Measurements from ENCODE around the gene PNPLA3. TPM values are rescaled to one million over a fixed set of nuclear protein-coding genes. Genes with fewer than 3 reads are reported as not detected.

Gene PNPLA3
- total RNA-seq, 1 experiment from 2014 or later, result 4.9 TPM

GRCh38 chr22:43964314-43964857 lies 40.8 kb downstream of the PNPLA3 start:
- intact Hi-C loops (cut with micrococcal nuclease; ENCODE audit: unreplicated experiment), result no loop called here
- Histone ChIP-seq H3K36me3 (ENCODE audit: control insufficient read depth, insufficient read depth, low read length) (peaks cover 5% of the 10 kb centered on the region; the same call in 1 of the 2 replicates), H3K4me3 (ENCODE audit: low read depth in 2 of 2, low read length in 2 of 2) (no peak overlapping the region), H3K27ac (ENCODE audit: low read length) (no peak overlapping the region), H3K9me3 (ENCODE audit: control insufficient read depth, insufficient read depth, low read depth, low read length) (no peaks in the 10 kb centered on the region), H3K4me1 (ENCODE audit: control insufficient read depth, insufficient read depth, low read length) (no peaks in the 10 kb centered on the region), H3K27me3 (ENCODE audit: control insufficient read depth, insufficient read depth, low read length) (no peaks in the 10 kb centered on the region)
- TF ChIP-seq TCF7L2 (IDR thresholded peaks at IDR 0.05; ENCODE audit: low read depth, low read length), result no peak
- no peak for TF ChIP-seq POLR2AphosphoS5 (IDR thresholded peaks at IDR 0.05; ENCODE audit: low read depth, low read length)
- TF ChIP-seq CTCF (IDR thresholded peaks at IDR 0.05), result no peak
- TF ChIP-seq REST (IDR thresholded peaks at IDR 0.05; ENCODE audit: insufficient read depth in 1 of 2, low read depth in 2 of 2, low read length in 1 of 2), result no peak
- TF ChIP-seq SIN3A (IDR thresholded peaks at IDR 0.05; ENCODE audit: borderline replicate concordance, insufficient read depth, low read depth, low read length), result no peak
- ATAC-seq (no peak), DNase-seq (ENCODE audit: low read depth, low spot score) (no peak)
- no TSS peak for BruUV-seq (replicated peaks)
- CTCF ChIA-PET, result no interaction called here
- POLR2A ChIA-PET, result no interaction called here
- in situ Hi-C loops (cut with HindIII; ENCODE audit: low pct_unique_long_range_greater_than_20kb, low sequenced_read_pairs), result no loop called here

- no peak for ATAC-seq
- no peak overlapping the region for H3K27ac ChIP-seq (ENCODE audit: low read length)
- POLR2A ChIA-PET, result no interaction called here
- H3K36me3 ChIP-seq (ENCODE audit: control insufficient read depth, insufficient read depth, low read length), result peaks cover 5% of the 10 kb centered on the region; the same call in 1 of the 2 replicates
- intact Hi-C loops (cut with micrococcal nuclease; ENCODE audit: unreplicated experiment) (no loop called here), in situ Hi-C loops (cut with HindIII; ENCODE audit: low pct_unique_long_range_greater_than_20kb, low sequenced_read_pairs) (no loop called here)
- CTCF ChIA-PET, result no interaction called here
- BruUV-seq (replicated peaks), result no TSS peak
- TF ChIP-seq TCF7L2 (IDR thresholded peaks at IDR 0.05; ENCODE audit: low read depth, low read length), result no peak
- no peak for TF ChIP-seq SIN3A (IDR thresholded peaks at IDR 0.05; ENCODE audit: borderline replicate concordance, insufficient read depth, low read depth, low read length)
- TF ChIP-seq REST (IDR thresholded peaks at IDR 0.05; ENCODE audit: insufficient read depth in 1 of 2, low read depth in 2 of 2, low read length in 1 of 2), result no peak
- no peak for TF ChIP-seq CTCF (IDR thresholded peaks at IDR 0.05)
- TF ChIP-seq POLR2AphosphoS5 (IDR thresholded peaks at IDR 0.05; ENCODE audit: low read depth, low read length), result no peak
- no peaks in the 10 kb centered on the region for H3K9me3 ChIP-seq (ENCODE audit: control insufficient read depth, insufficient read depth, low read depth, low read length)
- H3K4me3 ChIP-seq (ENCODE audit: low read depth in 2 of 2, low read length in 2 of 2), result no peak overlapping the region
- no peaks in the 10 kb centered on the region for H3K4me1 ChIP-seq (ENCODE audit: control insufficient read depth, insufficient read depth, low read length)
- no peaks in the 10 kb centered on the region for H3K27me3 ChIP-seq (ENCODE audit: control insufficient read depth, insufficient read depth, low read length)
- no peak for DNase-seq (ENCODE audit: low read depth, low spot score)
Measured at GRCh38 chr22:43967069-43967468, 43.5 kb downstream of the PNPLA3 start.

Data from Panc1 (cell line).